22Rv1 (cell line): ENCODE results near the gene HRAS.

Source experiments
- CTCF ChIP-seq: fragments of 450-650 bp; IDR thresholded peaks from 2 replicates; pipeline ENCODE4 v1.5.1; 2017; ENCODE audit warnings: mild to moderate bottlenecking
- ZFX ChIP-seq: fragments of 450-650 bp; IDR thresholded peaks from 2 replicates; pipeline ENCODE4 v1.6.1; 2017; ENCODE audit warnings: antibody characterized with exemption, borderline replicate concordance

- no peak for TF ChIP-seq CTCF
- TF ChIP-seq ZFX, result no peak
Measured at GRCh38 chr11:488992-489391, 46.4 kb downstream of the HRAS start.
